Superior temporal gyrus (tissue), 1 donor: Measurements from ENCODE around the gene YTHDC1.
A peak's percentile ranks its signal among the peaks of the same experiment; 100 is the strongest.
"Not testable (repeated sequence)": the region's sequence is repeated elsewhere in the genome, so short reads cannot be mapped to it uniquely, and the experiment has no call there.

Experiments
- DNase-seq: peaks from one replicate; pipeline ENCODE4 v3.0.0-alpha.2; 2016; ENCODE audit errors: extremely low spot score

The YTHDC1 gene

GRCh38 chr4:68288393-68288740 lies 61.5 kb downstream of the YTHDC1 start:
- DNase-seq, result no peak

- no peak for DNase-seq
These were observed 62.0 kb downstream of the YTHDC1 start for GRCh38 chr4:68287704-68288392.

- DNase-seq, result no peak
These were observed 66.2 kb downstream of the YTHDC1 start for GRCh38 chr4:68283714-68284113.

- no peak for DNase-seq
These were observed 66.8 kb downstream of the YTHDC1 start for GRCh38 chr4:68283095-68283494.

- not testable (repeated sequence) for DNase-seq
These were observed 67.8 kb downstream of the YTHDC1 start for GRCh38 chr4:68281796-68282740.

GRCh38 chr4:68278029-68278428 lies 71.9 kb downstream of the YTHDC1 start:
- no peak for DNase-seq

- no peak for DNase-seq
These were observed 72.3 kb downstream of the YTHDC1 start for GRCh38 chr4:68277627-68278026.

GRCh38 chr4:68272860-68273259 lies 77.0 kb downstream of the YTHDC1 start:
- DNase-seq, result no peak

- no peak for DNase-seq
These were observed 77.5 kb downstream of the YTHDC1 start for GRCh38 chr4:68272380-68272779.

GRCh38 chr4:68271851-68272357 lies 78.0 kb downstream of the YTHDC1 start:
- peak; percentile 88 for DNase-seq

GRCh38 chr4:68267433-68267944 lies 82.4 kb downstream of the YTHDC1 start:
- no peak for DNase-seq

- DNase-seq, result no peak
These were observed 84.9 kb downstream of the YTHDC1 start for GRCh38 chr4:68264875-68265565.
